H1 (cell line): ENCODE measurements around the gene CELF5. TPM values are rescaled to one million over a fixed set of nuclear protein-coding genes. Genes with fewer than 3 reads are reported as not detected.

Experiments used
- RBBP5 ChIP-seq: IDR thresholded peaks from 2 replicates; pipeline ENCODE4 v1.7.1; 2012; ENCODE audit warnings: low read depth, mild to moderate bottlenecking, inconsistent platforms, low read length, moderate library complexity, borderline replicate concordance
- SAP30 ChIP-seq: fragments of 300-600 bp; sonication (generic); IDR thresholded peaks from 2 replicates; pipeline ENCODE4 v1.7.1; 2012; ENCODE audit warnings: low read length, moderate library complexity, mild to moderate bottlenecking, inconsistent platforms; ENCODE audit not compliant: insufficient read depth, insufficient replicate concordance
- polyA plus RNA-seq, 7 experiments: library from polyadenylated mRNA; depleted of rRNA in 3 of 7; stranded (reverse) in 5 of 7; unstranded in 2 of 7; fragments of >200 nt in 5 of 7; fragments of 200-250 nt in 2 of 7; gene quantifications; 1 replicate in 5 of 7; 2 replicates in 1 of 7; 4 replicates in 1 of 7; pipeline versions ENCODE4 v1.2.1 to v1.2.3, GENCODE V29; 2011 to 2013; ENCODE audit warnings: missing spikeins in 2 of 7, mixed read lengths in 2 of 7
- total RNA-seq: library from RNA; stranded (reverse); fragmentation: NEBNext Ultra II Directional; extraction: Animal tissue kit (Norgen Biotek cat#: 25700); gene quantifications from 2 replicates; pipeline ENCODE4 v1.2.1, GENCODE V29; 2021

Gene CELF5
- total and polyA plus RNA-seq, 2 of the 8 experiments (the other 6 are each of a cell fraction or from before 2014, with no cell fraction given), result 9.8 to 15.0 TPM

DNA sequence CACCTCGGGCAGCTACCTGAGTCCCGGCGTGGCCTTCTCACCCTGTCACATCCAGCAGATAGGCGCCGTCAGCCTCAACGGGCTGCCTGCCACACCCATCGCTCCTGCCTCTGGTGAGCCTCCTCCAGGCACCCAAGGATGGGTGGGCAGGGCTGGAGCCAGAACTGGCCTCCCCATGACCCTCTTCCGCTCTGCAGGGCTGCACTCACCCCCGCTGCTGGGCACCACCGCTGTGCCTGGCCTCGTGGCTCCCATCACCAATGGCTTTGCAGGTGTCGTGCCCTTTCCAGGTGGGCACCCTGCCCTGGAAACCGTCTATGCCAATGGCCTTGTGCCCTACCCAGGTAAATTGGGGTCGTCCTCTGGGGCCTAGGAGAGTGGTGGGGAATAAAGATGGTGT lies 57.7 kb downstream of the CELF5 start (continued):
- TF ChIP-seq SAP30 (no peak), RBBP5 (no peak)
